Measurements from ENCODE around the gene SMPDL3A.
"Not testable (repeated sequence)": the region's sequence is repeated elsewhere in the genome, so short reads cannot be mapped to it uniquely, and the experiment has no call there.

- TF ChIP-seq POLR2A, CTCF (IDR thresholded peaks at IDR 0.05): not testable (repeated sequence)
These were observed 44.8 kb upstream of the SMPDL3A start for GRCh38 chr6:122744247-122744646.
